ENCODE measurements around the gene ARHGEF10L.

DNA sequence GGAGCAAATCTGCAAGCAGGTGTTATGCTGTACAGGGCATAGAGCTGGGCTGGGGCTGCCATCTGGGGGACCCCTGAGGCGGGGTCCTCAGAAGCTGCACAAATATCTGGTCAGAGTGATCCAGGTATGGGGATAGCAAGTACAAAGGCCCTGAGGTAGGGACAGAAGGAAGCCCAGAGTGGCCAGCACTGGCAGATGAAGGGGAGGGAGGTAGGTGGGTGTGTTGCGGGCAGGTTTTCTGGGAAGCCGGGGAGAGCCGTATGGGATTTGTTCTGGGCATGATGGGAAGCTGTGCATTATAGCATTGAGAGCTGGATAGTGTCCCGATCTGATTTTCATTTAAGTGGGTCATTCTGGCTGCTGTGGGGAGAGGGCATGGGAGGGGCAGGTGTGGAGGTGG lies 102.7 kb downstream of the ARHGEF10L start:
- TF ChIP-seq, protein P1, sequence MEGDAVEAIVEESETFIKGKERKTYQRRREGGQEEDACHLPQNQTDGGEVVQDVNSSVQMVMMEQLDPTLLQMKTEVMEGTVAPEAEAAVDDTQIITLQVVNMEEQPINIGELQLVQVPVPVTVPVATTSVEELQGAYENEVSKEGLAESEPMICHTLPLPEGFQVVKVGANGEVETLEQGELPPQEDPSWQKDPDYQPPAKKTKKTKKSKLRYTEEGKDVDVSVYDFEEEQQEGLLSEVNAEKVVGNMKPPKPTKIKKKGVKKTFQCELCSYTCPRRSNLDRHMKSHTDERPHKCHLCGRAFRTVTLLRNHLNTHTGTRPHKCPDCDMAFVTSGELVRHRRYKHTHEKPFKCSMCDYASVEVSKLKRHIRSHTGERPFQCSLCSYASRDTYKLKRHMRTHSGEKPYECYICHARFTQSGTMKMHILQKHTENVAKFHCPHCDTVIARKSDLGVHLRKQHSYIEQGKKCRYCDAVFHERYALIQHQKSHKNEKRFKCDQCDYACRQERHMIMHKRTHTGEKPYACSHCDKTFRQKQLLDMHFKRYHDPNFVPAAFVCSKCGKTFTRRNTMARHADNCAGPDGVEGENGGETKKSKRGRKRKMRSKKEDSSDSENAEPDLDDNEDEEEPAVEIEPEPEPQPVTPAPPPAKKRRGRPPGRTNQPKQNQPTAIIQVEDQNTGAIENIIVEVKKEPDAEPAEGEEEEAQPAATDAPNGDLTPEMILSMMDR (conservative IDR thresholded peaks at IDR 0.05; ENCODE audit: low read depth, low read length), result no peak
- TF ChIP-seq EZH2phosphoT487 (IDR thresholded peaks at IDR 0.05; ENCODE audit: borderline replicate concordance, low read length) (no peak), EZH2 (IDR thresholded peaks at IDR 0.05; ENCODE audit: low read length, unreplicated experiment) (no peak)

All from PC-3 (cell line).